Sigmoid colon (tissue), 4 donors: Measurements from ENCODE around the gene SMARCAL1.

Experiments
- EP300 ChIP-seq, 4 donors: sonication (generic); formaldehyde crosslinking; IDR thresholded peaks; one replicate each; pipeline ENCODE4 v1.6.1; 2017; ENCODE audit warnings: antibody characterized with exemption in 4 of 4
- POLR2A ChIP-seq, 2 donors: fragments of 450-650 bp; IDR thresholded peaks; one replicate each; pipeline ENCODE4 v1.6.1; 2016; ENCODE audit warnings: antibody characterized with exemption in 2 of 2, mild to moderate bottlenecking in 2 of 2, moderate library complexity in 2 of 2
- POLR2AphosphoS5 ChIP-seq, 4 donors: sonication (generic); formaldehyde crosslinking; IDR thresholded peaks; one replicate each; pipeline ENCODE4 v1.6.1; 2017; ENCODE audit warnings: antibody characterized with exemption in 4 of 4
- TF ChIP-seq, protein P1 (sequence below), 4 experiments: fragments of 450-650 bp in 3 of 4; fragments of 200-600 bp in 1 of 4; IDR thresholded peaks; one replicate each; pipeline ENCODE4 v1.5.1; 2016 to 2019; ENCODE audit warnings: antibody characterized with exemption in 4 of 4, mild to moderate bottlenecking in 3 of 4, moderate library complexity in 2 of 4

GRCh38 chr2:216416571-216417307 is 4.5 kb downstream of the SMARCAL1 start:
- TF ChIP-seq, protein P1, sequence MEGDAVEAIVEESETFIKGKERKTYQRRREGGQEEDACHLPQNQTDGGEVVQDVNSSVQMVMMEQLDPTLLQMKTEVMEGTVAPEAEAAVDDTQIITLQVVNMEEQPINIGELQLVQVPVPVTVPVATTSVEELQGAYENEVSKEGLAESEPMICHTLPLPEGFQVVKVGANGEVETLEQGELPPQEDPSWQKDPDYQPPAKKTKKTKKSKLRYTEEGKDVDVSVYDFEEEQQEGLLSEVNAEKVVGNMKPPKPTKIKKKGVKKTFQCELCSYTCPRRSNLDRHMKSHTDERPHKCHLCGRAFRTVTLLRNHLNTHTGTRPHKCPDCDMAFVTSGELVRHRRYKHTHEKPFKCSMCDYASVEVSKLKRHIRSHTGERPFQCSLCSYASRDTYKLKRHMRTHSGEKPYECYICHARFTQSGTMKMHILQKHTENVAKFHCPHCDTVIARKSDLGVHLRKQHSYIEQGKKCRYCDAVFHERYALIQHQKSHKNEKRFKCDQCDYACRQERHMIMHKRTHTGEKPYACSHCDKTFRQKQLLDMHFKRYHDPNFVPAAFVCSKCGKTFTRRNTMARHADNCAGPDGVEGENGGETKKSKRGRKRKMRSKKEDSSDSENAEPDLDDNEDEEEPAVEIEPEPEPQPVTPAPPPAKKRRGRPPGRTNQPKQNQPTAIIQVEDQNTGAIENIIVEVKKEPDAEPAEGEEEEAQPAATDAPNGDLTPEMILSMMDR (IDR thresholded peaks at IDR 0.05) = no peak
- no peak for TF ChIP-seq POLR2AphosphoS5 (IDR thresholded peaks at IDR 0.05)
- no peak for TF ChIP-seq EP300 (IDR thresholded peaks at IDR 0.05)
- no peak for TF ChIP-seq POLR2A (IDR thresholded peaks at IDR 0.05)
